NCI-H748 treated with DMSO at 0.1 percent for 48 hours (cell line): ENCODE measurements around the gene FERMT3.
A peak's percentile ranks its signal among the peaks of the same experiment; 100 is the strongest.

Experiments used
- DNase-seq: peaks from one replicate; lab custom pipeline; 2025; lab: John Stamatoyannopoulos, UW

Gene FERMT3

GRCh38 chr11:64186492-64187165 lies 19.9 kb upstream of the FERMT3 start:
- no peak for DNase-seq

DNA sequence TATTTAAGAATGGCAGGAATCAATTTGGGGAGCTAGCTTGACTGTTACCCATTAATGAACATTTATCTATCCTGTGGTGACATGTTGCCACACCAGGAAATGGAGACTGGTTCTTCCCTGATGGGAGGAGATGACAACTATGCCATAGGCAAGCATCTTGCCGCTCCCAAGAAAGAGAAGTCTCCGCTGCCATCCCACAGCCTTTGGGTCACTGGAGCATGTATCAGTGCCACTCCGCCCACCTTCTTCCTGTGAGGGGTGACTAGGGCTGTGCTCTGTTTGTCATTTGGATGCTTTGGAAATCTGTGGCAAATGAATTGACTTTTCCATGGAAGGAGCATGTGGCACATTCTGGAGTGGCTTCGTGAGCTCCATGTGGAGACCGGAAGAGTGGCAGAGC lies 14.1 kb upstream of the FERMT3 start:
- no peak for DNase-seq

DNA sequence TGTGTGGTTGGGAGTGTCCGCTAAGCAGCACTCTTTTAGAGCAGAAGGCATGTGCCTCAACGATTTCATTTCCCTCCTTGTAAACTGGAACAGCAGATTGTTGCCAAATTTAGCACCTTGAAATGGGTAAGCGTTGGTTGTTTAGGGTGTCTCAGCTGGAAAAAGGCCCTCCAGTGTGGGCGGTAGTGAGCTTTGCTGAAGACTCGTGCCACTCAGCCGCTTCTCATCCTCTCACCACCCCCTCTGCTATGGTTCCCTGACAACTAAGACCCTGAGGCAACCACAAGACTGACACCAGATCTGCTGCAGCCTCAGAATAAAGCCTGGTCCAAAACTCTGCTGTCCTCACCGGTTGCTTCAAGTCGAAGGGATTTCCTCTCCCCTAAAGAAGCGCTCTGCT lies 9.9 kb upstream of the FERMT3 start:
- no peak for DNase-seq

GRCh38 chr11:64198511-64198910 lies 8.0 kb upstream of the FERMT3 start:
- DNase-seq: no peak

DNA sequence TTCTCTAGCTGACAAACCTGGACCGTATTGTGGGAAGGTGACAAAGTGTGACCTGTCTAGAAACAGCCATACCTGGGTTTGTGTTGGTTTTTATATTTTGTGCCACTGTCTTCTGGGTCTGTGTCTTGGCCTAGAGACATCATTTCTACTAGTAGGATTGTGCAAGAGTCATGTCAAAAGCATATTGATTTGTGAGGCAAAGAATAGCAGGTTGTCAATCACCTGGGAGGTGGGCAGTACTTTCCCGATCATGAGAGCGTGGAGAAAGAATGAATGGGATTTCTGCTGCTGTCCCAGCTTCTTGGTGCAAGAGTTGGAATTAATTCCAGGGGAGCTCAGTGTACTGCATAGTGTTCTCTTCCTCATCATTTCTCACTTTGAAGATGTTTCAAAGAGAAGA lies 5.0 kb upstream of the FERMT3 start:
- DNase-seq: no peak

DNA sequence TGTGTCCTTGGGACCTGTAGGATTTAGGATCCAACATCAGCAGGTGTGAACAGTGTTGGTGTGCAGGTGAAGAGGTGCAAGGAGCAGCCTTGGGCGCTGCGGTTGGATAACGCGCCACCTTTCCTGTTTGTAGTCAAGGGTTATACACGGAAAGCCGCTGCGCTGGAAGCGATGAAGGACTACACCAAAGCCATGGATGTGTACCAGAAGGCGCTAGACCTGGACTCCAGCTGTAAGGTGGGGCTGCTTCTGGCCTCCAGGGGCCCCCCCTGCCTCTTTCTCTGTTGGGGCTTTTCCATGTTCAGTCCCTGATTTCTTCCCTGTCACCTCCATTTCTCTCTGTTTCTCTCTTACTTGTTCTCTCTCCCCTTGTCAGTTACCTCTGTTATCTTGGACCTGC lies 3.5 kb upstream of the FERMT3 start:
- DNase-seq: no peak

DNA sequence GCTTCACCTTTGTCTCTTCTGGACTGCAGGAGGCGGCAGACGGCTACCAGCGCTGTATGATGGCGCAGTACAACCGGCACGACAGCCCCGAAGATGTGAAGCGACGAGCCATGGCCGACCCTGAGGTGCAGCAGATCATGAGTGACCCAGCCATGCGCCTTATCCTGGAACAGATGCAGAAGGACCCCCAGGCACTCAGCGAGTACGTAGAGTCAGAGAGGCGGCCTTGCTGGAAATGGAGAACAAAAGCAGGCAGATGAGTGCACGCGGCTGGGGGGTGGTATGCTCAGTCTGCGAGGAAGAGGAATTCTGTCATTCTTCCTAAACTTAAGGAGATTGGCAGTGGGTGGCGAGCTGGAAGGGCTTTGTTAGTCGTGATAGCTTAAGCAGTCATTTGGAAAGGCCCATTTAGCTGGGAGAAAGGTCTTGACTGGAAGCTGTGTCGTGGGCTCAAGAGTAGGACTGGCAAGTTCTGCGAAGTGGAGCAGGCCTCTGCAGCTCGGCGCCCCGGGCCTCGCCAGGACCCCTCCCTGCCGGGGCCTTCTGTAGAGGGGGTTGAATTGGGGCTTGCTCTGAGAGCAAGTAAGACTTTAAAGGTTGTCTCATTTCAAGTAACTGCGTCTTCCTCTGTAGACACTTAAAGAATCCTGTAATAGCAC lies 3.0 kb upstream of the FERMT3 start:
- DNase-seq: no peak

- no peak for DNase-seq
These were observed 2.5 kb upstream of the FERMT3 start for GRCh38 chr11:64204080-64204440.

DNA sequence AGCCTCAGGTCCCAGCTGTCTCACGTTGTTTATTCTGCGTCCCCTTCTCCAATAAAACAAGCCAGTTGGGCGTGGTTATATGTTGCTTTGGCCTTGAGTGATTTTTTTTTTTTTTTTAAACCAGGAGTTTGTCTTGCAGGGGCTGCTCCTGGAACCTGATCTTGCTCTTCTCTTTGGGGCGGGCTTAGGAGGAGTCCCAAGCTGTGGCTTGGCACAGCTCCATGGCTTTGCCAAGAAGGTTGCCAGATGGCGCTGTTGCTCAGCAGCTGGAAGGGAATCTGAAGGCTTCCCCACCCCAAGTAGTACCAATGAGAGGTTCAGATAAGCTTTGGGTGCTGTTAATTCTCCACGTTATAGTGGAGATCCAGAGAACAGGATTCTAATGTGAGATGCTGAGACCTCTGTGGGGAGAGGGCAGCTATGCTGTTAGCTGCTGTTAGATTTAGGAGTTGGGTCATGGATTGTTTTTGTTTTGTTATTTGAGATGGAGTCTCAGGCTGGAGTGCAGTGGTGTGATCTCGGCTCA lies 2.0 kb upstream of the FERMT3 start:
- peak; percentile 40 for DNase-seq

GRCh38 chr11:64207256-64208085 lies 950 bp downstream of the FERMT3 start:
- DNase-seq: no peak

- no peak for DNase-seq
These were observed 1.7 kb downstream of the FERMT3 start for GRCh38 chr11:64208086-64208795.

DNA sequence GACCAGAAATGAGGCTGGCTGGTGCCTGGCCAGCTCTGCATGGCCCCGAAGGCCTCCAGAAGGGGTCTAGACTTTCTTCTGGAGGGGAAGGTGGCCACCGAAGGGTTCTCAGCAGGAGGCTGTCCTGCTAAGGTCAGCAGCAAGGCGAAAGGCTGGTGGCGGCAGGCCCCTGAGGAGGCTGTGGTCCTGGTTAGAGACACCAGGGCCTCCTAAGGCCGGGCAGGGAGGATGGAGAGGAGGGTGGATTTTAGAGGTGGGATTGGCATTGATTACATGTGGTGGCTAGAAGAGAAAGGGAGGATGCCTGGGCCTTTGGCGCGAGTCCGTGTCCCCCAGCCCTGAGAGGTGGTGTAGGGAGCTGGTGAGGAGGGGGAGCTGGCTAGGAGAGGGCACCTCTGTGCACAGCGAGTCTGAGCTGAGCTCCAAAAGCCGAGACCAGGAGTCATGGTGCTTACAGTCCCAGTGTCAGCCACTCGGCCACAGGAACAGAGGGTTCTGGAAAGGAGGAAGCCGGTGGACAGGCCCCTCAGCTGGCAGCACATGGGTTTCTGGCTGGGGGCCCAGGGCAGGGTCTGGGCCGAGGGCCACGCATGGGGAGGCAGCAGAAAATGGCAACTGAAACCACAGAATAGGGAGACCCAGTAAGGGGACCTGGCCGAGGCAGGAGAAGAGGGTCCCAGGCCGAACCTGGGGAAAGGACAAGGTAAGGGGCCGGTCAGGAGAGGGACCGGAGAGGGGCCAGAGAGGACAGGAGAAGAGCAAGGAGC lies 2.5 kb downstream of the FERMT3 start:
- no peak for DNase-seq

DNA sequence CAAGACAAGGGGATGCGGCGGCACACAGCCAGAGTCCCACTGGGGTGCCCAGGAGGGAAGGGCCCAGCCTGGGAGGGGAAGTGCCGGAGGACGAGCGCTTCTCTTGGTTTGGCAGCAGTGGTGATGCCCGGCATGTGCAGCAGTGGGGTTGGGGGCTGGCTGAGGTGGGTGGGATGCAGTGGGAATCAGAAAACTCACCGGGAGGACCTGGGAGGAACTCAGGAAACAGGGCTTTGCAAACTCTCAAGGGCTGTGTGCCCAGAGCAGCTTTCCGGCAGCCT lies 3.0 kb downstream of the FERMT3 start:
- no peak for DNase-seq

- no peak for DNase-seq
These were observed 3.9 kb downstream of the FERMT3 start for GRCh38 chr11:64210301-64211020.

- DNase-seq: no peak
These were observed 4.8 kb downstream of the FERMT3 start for GRCh38 chr11:64211181-64211872.

GRCh38 chr11:64216879-64217278 lies 10.4 kb downstream of the FERMT3 start:
- no peak for DNase-seq

DNA sequence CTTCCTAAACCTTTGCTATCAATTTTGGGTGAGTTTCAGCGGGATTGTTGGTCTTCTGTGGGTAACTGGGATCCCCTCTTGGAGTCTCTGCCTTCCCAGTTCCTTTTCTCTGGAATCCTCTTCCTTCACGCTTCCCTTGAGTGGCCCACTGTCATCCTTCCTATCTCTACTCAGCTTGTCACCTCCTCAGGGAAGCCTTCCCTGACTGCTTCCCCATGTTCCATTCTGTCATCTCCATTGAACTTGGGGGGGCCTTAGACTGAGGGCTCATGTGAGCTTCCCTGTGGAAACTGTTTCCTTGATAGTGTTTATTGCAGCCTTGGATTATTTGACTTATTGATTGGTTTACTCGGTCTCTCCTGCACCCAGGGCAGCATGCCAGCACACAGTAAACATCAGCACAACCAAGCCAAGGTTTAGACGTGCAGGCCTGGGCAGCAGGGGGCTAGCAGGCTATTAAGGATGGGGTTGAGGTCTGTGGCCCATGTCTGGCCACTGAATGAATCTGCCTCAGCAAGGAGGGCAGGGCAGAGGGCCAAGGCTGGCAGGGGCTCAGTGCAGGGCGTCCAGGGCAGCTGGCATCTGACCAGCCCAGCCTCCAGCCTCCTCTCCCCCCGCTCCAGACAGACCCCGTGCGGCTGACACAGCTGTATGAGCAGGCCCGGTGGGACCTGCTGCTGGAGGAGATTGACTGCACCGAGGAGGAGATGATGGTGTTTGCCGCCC lies 12.3 kb downstream of the FERMT3 start:
- no peak for DNase-seq

GRCh38 chr11:64219354-64219684 lies 12.8 kb downstream of the FERMT3 start:
- DNase-seq: no peak

GRCh38 chr11:64219755-64220154 lies 13.2 kb downstream of the FERMT3 start:
- DNase-seq: no peak

DNA sequence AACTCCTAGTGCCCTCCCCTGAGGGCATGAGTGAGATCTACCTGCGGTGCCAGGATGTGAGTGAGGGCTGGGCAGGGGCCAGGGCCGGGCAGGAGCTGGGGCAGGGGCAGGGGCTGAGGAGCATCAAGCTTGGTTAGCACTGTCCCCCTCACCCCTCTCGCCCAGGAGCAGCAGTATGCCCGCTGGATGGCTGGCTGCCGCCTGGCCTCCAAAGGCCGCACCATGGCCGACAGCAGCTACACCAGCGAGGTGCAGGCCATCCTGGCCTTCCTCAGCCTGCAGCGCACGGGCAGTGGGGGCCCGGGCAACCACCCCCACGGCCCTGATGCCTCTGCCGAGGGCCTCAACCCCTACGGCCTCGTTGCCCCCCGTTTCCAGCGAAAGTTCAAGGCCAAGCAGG lies 13.8 kb downstream of the FERMT3 start:
- no peak for DNase-seq
